Gastroesophageal sphincter (tissue), 3 donors: ENCODE data around the gene CYB5B.

Experiments
- POLR2A ChIP-seq, 2 donors: fragments of 450-650 bp; IDR thresholded peaks; one replicate each; pipeline ENCODE4 v1.6.1; 2017; ENCODE audit warnings: antibody characterized with exemption in 2 of 2, mild to moderate bottlenecking in 2 of 2, moderate library complexity in 1 of 2
- POLR2AphosphoS5 ChIP-seq: sonication (generic); formaldehyde crosslinking; IDR thresholded peaks from one replicate; pipeline ENCODE4 v1.6.1; 2017; ENCODE audit warnings: antibody characterized with exemption
- TF ChIP-seq, protein P1 (sequence below), 4 experiments: fragments of 200-600 bp in 2 of 4; fragments of 450-650 bp in 2 of 4; sonication (generic) in 1 of 4; IDR thresholded peaks; one replicate each; pipeline ENCODE4 v1.5.1; 2017 to 2019; ENCODE audit warnings: antibody characterized with exemption in 4 of 4, mild to moderate bottlenecking in 2 of 4, moderate library complexity in 2 of 4

- TF ChIP-seq, protein P1, sequence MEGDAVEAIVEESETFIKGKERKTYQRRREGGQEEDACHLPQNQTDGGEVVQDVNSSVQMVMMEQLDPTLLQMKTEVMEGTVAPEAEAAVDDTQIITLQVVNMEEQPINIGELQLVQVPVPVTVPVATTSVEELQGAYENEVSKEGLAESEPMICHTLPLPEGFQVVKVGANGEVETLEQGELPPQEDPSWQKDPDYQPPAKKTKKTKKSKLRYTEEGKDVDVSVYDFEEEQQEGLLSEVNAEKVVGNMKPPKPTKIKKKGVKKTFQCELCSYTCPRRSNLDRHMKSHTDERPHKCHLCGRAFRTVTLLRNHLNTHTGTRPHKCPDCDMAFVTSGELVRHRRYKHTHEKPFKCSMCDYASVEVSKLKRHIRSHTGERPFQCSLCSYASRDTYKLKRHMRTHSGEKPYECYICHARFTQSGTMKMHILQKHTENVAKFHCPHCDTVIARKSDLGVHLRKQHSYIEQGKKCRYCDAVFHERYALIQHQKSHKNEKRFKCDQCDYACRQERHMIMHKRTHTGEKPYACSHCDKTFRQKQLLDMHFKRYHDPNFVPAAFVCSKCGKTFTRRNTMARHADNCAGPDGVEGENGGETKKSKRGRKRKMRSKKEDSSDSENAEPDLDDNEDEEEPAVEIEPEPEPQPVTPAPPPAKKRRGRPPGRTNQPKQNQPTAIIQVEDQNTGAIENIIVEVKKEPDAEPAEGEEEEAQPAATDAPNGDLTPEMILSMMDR (IDR thresholded peaks at IDR 0.05): no peak
- no peak for TF ChIP-seq POLR2AphosphoS5
- TF ChIP-seq POLR2A (IDR thresholded peaks at IDR 0.05): no peak
Observed at GRCh38 chr16:69476920-69477443, 52.6 kb downstream of the CYB5B start.
